Activated T-cell treated with anti-CD3 and anti-CD28 coated beads, Interleukin-2, amount 50 U/mL, for 72 hours (primary cell): Measurements from ENCODE around the gene STMND1. TPM values are rescaled to one million over a fixed set of nuclear protein-coding genes. Genes with fewer than 3 reads are reported as not detected.

Experiments
- ATAC-seq, 2 donors: fragments of 150-1000 bp; cut with Tn5 transposase; replicated peaks in 1 of 2; 2 replicates each; pipeline ENCODE4 v1.10.0; 2021; ENCODE audit warnings: moderate library complexity in 2 of 2, mild to moderate bottlenecking in 1 of 2
- DNase-seq, 2 donors: peaks; one replicate each; pipeline ENCODE4 v3.0.0; 2021 to 2022; ENCODE audit warnings: mixed read lengths in 1 of 2
- H3K27ac Mint-ChIP-seq: one replicate; pipeline ENCODE4 v1.8.0; 2022; ENCODE audit warnings: mild to moderate bottlenecking, moderate library complexity, mixed read lengths
- H3K27me3 Mint-ChIP-seq: one replicate; pipeline ENCODE4 v1.8.0; 2022; ENCODE audit warnings: low read depth, mixed read lengths
- H3K36me3 Mint-ChIP-seq, 2 donors: one replicate each; pipeline ENCODE4 v1.8.0; 2022; ENCODE audit warnings: mixed read lengths in 2 of 2, mild to moderate bottlenecking in 1 of 2; ENCODE audit not compliant: insufficient read depth in 2 of 2
- H3K4me1 Mint-ChIP-seq: one replicate; pipeline ENCODE4 v1.8.0; 2022; ENCODE audit warnings: low read depth, mixed read lengths
- H3K4me3 Mint-ChIP-seq, 2 donors: one replicate each; pipeline ENCODE4 v1.8.0; 2022; ENCODE audit warnings: mild to moderate bottlenecking in 2 of 2, mixed read lengths in 2 of 2, moderate library complexity in 2 of 2
- H3K9me3 Mint-ChIP-seq, 2 donors: one replicate each; pipeline ENCODE4 v1.8.0; 2022; ENCODE audit warnings: mixed read lengths in 2 of 2
- total RNA-seq, 2 donors: library from RNA; stranded (reverse); gene quantifications; one replicate each; pipeline ENCODE4 v1.2.3, GENCODE V29; 2022

Gene STMND1
- total RNA-seq, 2 donors from 2014 or later, result not detected

- DNase-seq, result no peak
- ATAC-seq, result no peak
- Mint-ChIP-seq H3K36me3 (no peaks in the 10 kb centered on the region), H3K4me1 (no peaks in the 10 kb centered on the region), H3K9me3 (peaks cover 0 to 3% of the 10 kb centered on the region in 2 donors), H3K27me3 (peaks cover 18% of the 10 kb centered on the region), H3K27ac (no peak overlapping the region), H3K4me3 (no peak overlapping the region)
These were observed 77.1 kb downstream of the STMND1 start for GRCh38 chr6:17178754-17179529.

GRCh38 chr6:17179530-17180073 is 77.8 kb downstream of the STMND1 start:
- peaks cover 0 to 3% of the 10 kb centered on the region in 2 donors for H3K9me3 Mint-ChIP-seq

More at GRCh38 chr6:17179530-17180073, 77.8 kb downstream of the STMND1 start:
- no peak for DNase-seq
- no peak for ATAC-seq
- H3K27ac Mint-ChIP-seq, result no peak overlapping the region
- H3K36me3 Mint-ChIP-seq, result no peaks in the 10 kb centered on the region
- peaks cover 18% of the 10 kb centered on the region for H3K27me3 Mint-ChIP-seq
- no peak overlapping the region for H3K4me3 Mint-ChIP-seq
- H3K4me1 Mint-ChIP-seq, result no peaks in the 10 kb centered on the region

Other genes with a start within 250 kb of the STMND1 start
- not detected for gene RBM24, start 179.3 kb downstream of the STMND1 start, total RNA-seq